OCI-LY7 (cell line): ENCODE data around the gene SECTM1. TPM values are rescaled to one million over a fixed set of nuclear protein-coding genes. Genes with fewer than 3 reads are reported as not detected.

Source experiments
- BruUV-seq: library from RNA; stranded (reverse); fragments of 400-500 nt; replicated peaks from 2 replicates; lab custom pipeline; 2021; lab: Mats Ljungman, UMichigan
- CTCF ChIA-PET: fragments of 300-600 bp; sonication (Branson Sonifier 250); formaldehyde crosslinking; loops from one replicate; lab custom pipeline; 2022; ENCODE audit warnings: antibody characterized with exemption; ENCODE audit not compliant: unreplicated experiment; lab: Charles Lee
- POLR2A ChIA-PET: fragments of 300-600 bp; sonication (Branson Sonifier 250); formaldehyde crosslinking; loops from one replicate; lab custom pipeline; 2022; ENCODE audit warnings: antibody characterized with exemption; lab: Charles Lee
- DNase-seq: peaks from one replicate; pipeline ENCODE4 v3.0.0-alpha.2; 2015; ENCODE audit warnings: low spot score
- H2AFZ ChIP-seq: fragments of 200-600 bp; sonication (generic), shearing (Covaris generic); 2 replicates; pipeline ENCODE4 v1.6.1; 2014; ENCODE audit warnings: mild to moderate bottlenecking, antibody characterized with exemption, low read length, moderate library complexity
- H3K27ac ChIP-seq: fragments of 200-600 bp; sonication (generic); 2 replicates; pipeline ENCODE4 v1.5.1; 2014; ENCODE audit warnings: mixed run types, low read depth, mild to moderate bottlenecking, moderate library complexity, low read length, inconsistent platforms; ENCODE audit not compliant: poor library complexity, severe bottlenecking
- H3K36me3 ChIP-seq: fragments of 200-600 bp; sonication (generic); 2 replicates; pipeline ENCODE4 v1.6.1; 2014; ENCODE audit warnings: mild to moderate bottlenecking, antibody characterized with exemption, low read length, moderate library complexity, mixed read lengths; ENCODE audit not compliant: insufficient read depth
- H3K4me1 ChIP-seq: fragments of 200-600 bp; sonication (generic); 2 replicates; pipeline ENCODE4 v1.5.1; 2014; ENCODE audit warnings: mild to moderate bottlenecking, low read length; ENCODE audit not compliant: insufficient read depth, poor library complexity, severe bottlenecking
- H3K4me2 ChIP-seq: fragments of 200-600 bp; sonication (generic); 2 replicates; pipeline ENCODE4 v1.6.1; 2014; ENCODE audit warnings: mild to moderate bottlenecking, low read length
- H3K4me3 ChIP-seq: fragments of 200-600 bp; sonication (generic); 2 replicates; pipeline ENCODE4 v1.5.1; 2014; ENCODE audit warnings: mild to moderate bottlenecking, low read depth, low read length; ENCODE audit not compliant: poor library complexity, severe bottlenecking
- H3K79me2 ChIP-seq: fragments of 200-600 bp; sonication (generic); 2 replicates; pipeline ENCODE4 v1.6.1; 2016; ENCODE audit warnings: low read depth, mild to moderate bottlenecking, low read length, moderate library complexity, mixed read lengths; ENCODE audit not compliant: insufficient read depth
- H3K9me2 ChIP-seq: fragments of 200-600 bp; sonication (generic); 2 replicates; pipeline ENCODE4 v1.6.1; 2016; ENCODE audit warnings: mild to moderate bottlenecking, low read length, mixed read lengths; ENCODE audit not compliant: insufficient read depth
- H3K9me3 ChIP-seq: fragments of 200-600 bp; sonication (generic); 2 replicates; pipeline ENCODE4 v1.6.1; 2014; ENCODE audit warnings: mild to moderate bottlenecking, mixed run types, low read length, mixed read lengths
- H4K20me1 ChIP-seq: fragments of 200-600 bp; sonication (generic); 2 replicates; pipeline ENCODE4 v1.6.1; 2014; ENCODE audit warnings: mild to moderate bottlenecking, antibody characterized with exemption, low read length, moderate library complexity, mixed read lengths; ENCODE audit not compliant: insufficient read depth
- EZH2phosphoT487 ChIP-seq: fragments of 200-600 bp; sonication (generic); IDR thresholded peaks from 2 replicates; pipeline ENCODE4 v1.6.1; 2018; ENCODE audit warnings: low read depth, borderline replicate concordance, mild to moderate bottlenecking, mixed run types, antibody characterized with exemption, low read length, moderate library complexity, mixed read lengths
- intact Hi-C: fragments of 100-400 bp; cut with micrococcal nuclease; formaldehyde crosslinking; loops from one replicate; pipeline ENCODE4 v1.10.0; 2022; ENCODE audit not compliant: unreplicated experiment
- total RNA-seq, 2 experiments: library from RNA; depleted of rRNA in 1 of 2; stranded (reverse); fragments of >200 nt in 1 of 2; shearing (Covaris generic) in 1 of 2; gene quantifications; 2 replicates each; pipeline ENCODE4 v1.2.3, GENCODE V29; 2014 to 2022
- TF ChIP-seq, protein P1 (sequence below): fragments of 200-600 bp; sonication (generic); conservative IDR thresholded peaks from 2 replicates; pipeline ENCODE4 v1.5.1; 2014; ENCODE audit warnings: mild to moderate bottlenecking, antibody characterized with exemption, low read length, moderate library complexity, mixed read lengths

The SECTM1 gene
- total RNA-seq, 2 experiments from 2014 or later, result not detected

DNA sequence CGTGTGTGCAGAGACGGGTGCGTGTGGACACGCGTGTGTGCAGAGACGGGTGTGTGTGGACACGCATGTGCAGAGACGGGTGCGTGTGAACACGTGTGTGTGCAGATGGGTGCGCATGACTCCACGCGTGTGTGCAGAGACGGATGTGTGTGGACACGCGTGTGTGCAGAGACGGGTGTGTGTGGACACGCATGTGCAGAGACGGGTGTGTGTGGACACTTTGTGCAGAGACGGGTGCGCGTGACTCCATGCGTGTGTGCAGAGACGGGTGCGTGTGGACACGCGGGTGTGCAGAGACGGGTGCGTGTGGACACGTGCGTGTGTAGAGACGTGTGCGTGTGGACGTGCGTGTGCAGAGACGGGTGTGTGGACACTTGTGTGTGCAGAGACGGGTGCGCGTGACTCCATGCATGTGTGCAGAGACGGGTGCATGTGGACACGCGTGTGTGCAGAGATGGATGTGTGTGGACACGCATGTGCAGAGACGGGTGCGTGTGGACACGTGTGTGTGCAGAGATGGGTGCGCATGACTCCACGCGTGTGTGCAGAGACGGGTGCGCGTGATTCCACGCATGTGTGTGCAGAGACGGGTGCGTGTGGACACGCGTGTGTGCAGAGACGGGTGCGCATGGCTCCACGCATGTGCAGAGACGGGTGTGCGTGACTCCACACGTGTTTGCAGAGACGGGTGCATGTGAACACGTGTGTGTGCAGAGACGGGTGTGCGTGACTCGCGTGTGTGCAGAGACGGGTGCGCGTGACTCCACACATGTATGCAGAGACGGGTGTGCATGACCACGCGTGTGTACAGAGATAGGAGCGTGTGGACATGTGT lies 14.6 kb downstream of the SECTM1 start:
- Histone ChIP-seq H3K27ac (no peak overlapping the region), H3K4me2 (no peak overlapping the region), H3K36me3 (no peaks in the 10 kb centered on the region), H3K9me3 (peaks cover 8% of the 10 kb centered on the region; the same call in 1 of the 2 replicates), H2AFZ (no peak overlapping the region), H3K4me3 (no peak overlapping the region), H4K20me1 (no peaks in the 10 kb centered on the region), H3K9me2 (no peaks in the 10 kb centered on the region), H3K4me1 (no peaks in the 10 kb centered on the region), H3K79me2 (no peaks in the 10 kb centered on the region)
- ChIA-PET POLR2A (no interaction called here), CTCF (no interaction called here)
- no peak for DNase-seq
- BruUV-seq, result no TSS peak
- intact Hi-C loops, result no loop called here
- TF ChIP-seq, protein P1, sequence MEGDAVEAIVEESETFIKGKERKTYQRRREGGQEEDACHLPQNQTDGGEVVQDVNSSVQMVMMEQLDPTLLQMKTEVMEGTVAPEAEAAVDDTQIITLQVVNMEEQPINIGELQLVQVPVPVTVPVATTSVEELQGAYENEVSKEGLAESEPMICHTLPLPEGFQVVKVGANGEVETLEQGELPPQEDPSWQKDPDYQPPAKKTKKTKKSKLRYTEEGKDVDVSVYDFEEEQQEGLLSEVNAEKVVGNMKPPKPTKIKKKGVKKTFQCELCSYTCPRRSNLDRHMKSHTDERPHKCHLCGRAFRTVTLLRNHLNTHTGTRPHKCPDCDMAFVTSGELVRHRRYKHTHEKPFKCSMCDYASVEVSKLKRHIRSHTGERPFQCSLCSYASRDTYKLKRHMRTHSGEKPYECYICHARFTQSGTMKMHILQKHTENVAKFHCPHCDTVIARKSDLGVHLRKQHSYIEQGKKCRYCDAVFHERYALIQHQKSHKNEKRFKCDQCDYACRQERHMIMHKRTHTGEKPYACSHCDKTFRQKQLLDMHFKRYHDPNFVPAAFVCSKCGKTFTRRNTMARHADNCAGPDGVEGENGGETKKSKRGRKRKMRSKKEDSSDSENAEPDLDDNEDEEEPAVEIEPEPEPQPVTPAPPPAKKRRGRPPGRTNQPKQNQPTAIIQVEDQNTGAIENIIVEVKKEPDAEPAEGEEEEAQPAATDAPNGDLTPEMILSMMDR, result no peak
- no peak for TF ChIP-seq EZH2phosphoT487

DNA sequence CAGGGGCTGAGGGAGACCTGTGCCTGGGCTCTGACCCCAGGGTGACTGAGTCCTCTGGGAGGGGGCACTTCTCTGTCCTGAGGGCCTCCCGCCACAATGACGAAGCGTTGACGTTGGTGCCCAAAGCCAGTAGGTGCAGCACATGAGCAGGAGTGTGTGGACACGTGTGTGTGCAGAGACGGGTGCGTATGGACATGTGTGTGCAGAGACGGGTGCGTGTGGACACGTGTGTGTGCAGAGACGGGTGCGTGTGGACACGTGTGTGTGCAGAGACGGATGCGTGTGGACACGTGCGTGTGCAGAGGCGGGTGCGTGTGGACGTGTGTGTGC lies 15.4 kb downstream of the SECTM1 start:
- Histone ChIP-seq H3K4me1 (no peaks in the 10 kb centered on the region), H3K79me2 (no peaks in the 10 kb centered on the region), H3K36me3 (no peaks in the 10 kb centered on the region), H3K9me2 (no peaks in the 10 kb centered on the region), H3K4me3 (no peak overlapping the region), H4K20me1 (no peaks in the 10 kb centered on the region), H3K4me2 (no peak overlapping the region), H3K9me3 (peaks cover 8% of the 10 kb centered on the region; the same call in 1 of the 2 replicates), H2AFZ (no peak overlapping the region), H3K27ac (no peak overlapping the region)
- ChIA-PET CTCF (no interaction called here), POLR2A (no interaction called here)
- TF ChIP-seq, protein P1, result no peak
- no peak for TF ChIP-seq EZH2phosphoT487
- intact Hi-C loops, result no loop called here
- BruUV-seq, result no TSS peak
- no peak for DNase-seq
